GM19351 (cell line): ENCODE data around the gene ZAP70.
"Not testable (repeated sequence)": the region's sequence is repeated elsewhere in the genome, so short reads cannot be mapped to it uniquely, and the experiment has no call there.

Experiments
- ATAC-seq: cut with Tn5 transposase; IDR thresholded peaks from one replicate; pipeline ENCODE4 v1.9.1; 2021; ENCODE audit warnings: mild to moderate bottlenecking, moderate library complexity; ENCODE audit not compliant: unreplicated experiment

ZAP70 gene

GRCh38 chr2:97697252-97698235, 15.8 kb upstream of the ZAP70 start:
- ATAC-seq: peak; percentile 61

- no peak for ATAC-seq
These were observed 14.8 kb upstream of the ZAP70 start for GRCh38 chr2:97698530-97698929.

GRCh38 chr2:97699765-97700444, 13.5 kb upstream of the ZAP70 start:
- peak; percentile 58 for ATAC-seq

GRCh38 chr2:97701186-97701585, 12.2 kb upstream of the ZAP70 start:
- no peak for ATAC-seq

GRCh38 chr2:97701851-97702465, 11.4 kb upstream of the ZAP70 start:
- ATAC-seq: no peak

- ATAC-seq: no peak
These were observed 10.5 kb upstream of the ZAP70 start for GRCh38 chr2:97702731-97703470.

GRCh38 chr2:97703741-97704140, 9.6 kb upstream of the ZAP70 start:
- no peak for ATAC-seq

GRCh38 chr2:97704989-97705388, 8.4 kb upstream of the ZAP70 start:
- no peak for ATAC-seq

GRCh38 chr2:97706112-97706511, 7.3 kb upstream of the ZAP70 start:
- no peak for ATAC-seq

- no peak for ATAC-seq
These were observed 6.5 kb upstream of the ZAP70 start for GRCh38 chr2:97706708-97707345.

GRCh38 chr2:97707362-97708047, 5.9 kb upstream of the ZAP70 start:
- no peak for ATAC-seq

- no peak for ATAC-seq
These were observed 5.4 kb upstream of the ZAP70 start for GRCh38 chr2:97708048-97708380.

GRCh38 chr2:97708608-97709007, 4.8 kb upstream of the ZAP70 start:
- no peak for ATAC-seq

GRCh38 chr2:97711394-97711711, 2.0 kb upstream of the ZAP70 start:
- ATAC-seq: no peak

- not testable (repeated sequence) for ATAC-seq
These were observed 1.2 kb upstream of the ZAP70 start for GRCh38 chr2:97712175-97712574.

- no peak for ATAC-seq
These were observed 582 bp upstream of the ZAP70 start for GRCh38 chr2:97712693-97713295.

GRCh38 chr2:97714084-97714949, 941 bp downstream of the ZAP70 start:
- no peak for ATAC-seq

GRCh38 chr2:97714950-97715652, 1.7 kb downstream of the ZAP70 start:
- ATAC-seq: no peak
